Right lobe of liver (tissue), 6 donors: ENCODE results near the gene ARMC9. TPM values are rescaled to one million over a fixed set of nuclear protein-coding genes. Genes with fewer than 3 reads are reported as not detected.
"Not testable (repeated sequence)": the region's sequence is repeated elsewhere in the genome, so short reads cannot be mapped to it uniquely, and the experiment has no call there.

Experiments used
- ATAC-seq, 4 donors: fragments of 200-7000 bp; cut with Tn5 transposase; one replicate each; pipeline ENCODE4 v1.9.1; 2020; ENCODE audit warnings: mild to moderate bottlenecking in 4 of 4, moderate library complexity in 4 of 4
- DNase-seq, 3 donors: peaks; one replicate each; pipeline ENCODE4 v3.0.0-alpha.2; 2020
- H3K27ac ChIP-seq, 3 donors: fragments of 200-600 bp; one replicate each; pipeline ENCODE4 v1.8.0; 2022
- H3K27me3 ChIP-seq, 2 donors: fragments of 200-600 bp; one replicate each; pipeline ENCODE4 v1.8.0; 2022
- H3K36me3 ChIP-seq, 4 donors: fragments of 200-600 bp; sonication (generic) in 1 of 4; one replicate each; pipeline versions ENCODE4 v1.5.1 to v1.8.0; 2017 to 2022; ENCODE audit warnings: control low read depth in 1 of 4
- H3K4me1 ChIP-seq, 4 donors: fragments of 200-600 bp; sonication (generic) in 1 of 4; one replicate each; pipeline versions ENCODE4 v1.5.1 to v1.8.0; 2017 to 2022; ENCODE audit warnings: control low read depth in 1 of 4
- H3K4me3 ChIP-seq, 3 donors: fragments of 200-600 bp; one replicate each; pipeline ENCODE4 v1.8.0; 2022
- H3K9me3 ChIP-seq, 4 donors: fragments of 200-600 bp; sonication (generic) in 1 of 4; one replicate each; pipeline versions ENCODE4 v1.5.1 to v1.8.0; 2017 to 2022; ENCODE audit warnings: control low read depth in 1 of 4
- CTCF ChIP-seq, 4 donors: fragments of 200-600 bp in 3 of 4; fragments of 450-650 bp in 1 of 4; IDR thresholded peaks; one replicate each; pipeline versions ENCODE4 v1.5.1 to v1.8.0; 2016 to 2022; ENCODE audit warnings: antibody characterized with exemption in 4 of 4, mild to moderate bottlenecking in 2 of 4
- WGBS: methylation state at CpG from one replicate; pipeline ENCODE4 v1.1.6; 2018; ENCODE audit warnings: low coverage, low lambda C conversion rate; ENCODE audit not compliant: insufficient coverage; ENCODE audit errors: missing lambda C conversion rate; 5-methylcytosine and 5-hydroxymethylcytosine counted together
- intact Hi-C, 2 donors: fragments of 100-400 bp; cut with DNase I; formaldehyde crosslinking; loops; one replicate each; pipeline versions ENCODE4 v1.11.2 to v1.14.1; 2022
- total RNA-seq, 6 experiments: library from RNA; depleted of rRNA in 2 of 6; stranded (reverse); fragments of >200 nt in 2 of 6; fragmentation: NEBNext Ultra II Directional in 3 of 6; extraction: Animal tissue kit (Norgen Biotek cat#: 25700) in 3 of 6; gene quantifications; one replicate each; pipeline versions ENCODE4 v1.1.0 to v1.2.4, GENCODE V29; 2016 to 2023
- donor health status: DM: no; HTN: yes; CAD: no.
- donor health status: DM: no; HTN: no; CAD: no.
- donor health status: DM: no; HTN: no; CAD: no.
- donor health status: DM: no; HTN: yes; CAD: no.
- donor health status: DM: no; HTN: yes; CAD: no.

The ARMC9 gene
- total RNA-seq, 6 experiments from 2014 or later: 1.5 to 7.7 (median 2.4) TPM

- intact Hi-C loops: loop anchor here in 1 of 2 donors (10.0 kb wide), 1 partner anchor 106 kb away; no protein-coding TSS in a partner anchor
- not testable (repeated sequence) for H3K27me3 ChIP-seq, H3K9me3 ChIP-seq, H3K36me3 ChIP-seq, DNase-seq, H3K4me1 ChIP-seq, H3K27ac ChIP-seq
- ATAC-seq: peak in 3 of 4 donors; percentile 19 to 30 (median 26)
- 34% methylated on average over 6 of the region's 8 CpGs for WGBS
- peak in 3 of 4 donors; percentile 5 to 24 (median 12) for TF ChIP-seq CTCF (IDR thresholded peaks at IDR 0.05)
- H3K4me3 ChIP-seq: peak overlapping the region in 2 of 3 donors; percentile 7 to 24
Measured at GRCh38 chr2:231400681-231401080, 202.2 kb downstream of the ARMC9 start.

- H3K9me3 ChIP-seq, DNase-seq, H3K4me1 ChIP-seq, H3K36me3 ChIP-seq, H3K4me3 ChIP-seq, H3K27ac ChIP-seq, ATAC-seq, H3K27me3 ChIP-seq: not testable (repeated sequence)
- 76% methylated on average over 10 of the region's 23 CpGs for WGBS
- intact Hi-C loops: loop anchor here in 1 of 2 donors (10.0 kb wide), 1 partner anchor 106 kb away; no protein-coding TSS in a partner anchor
Measured at GRCh38 chr2:231401101-231401500, 202.7 kb downstream of the ARMC9 start.

- intact Hi-C loops: loop anchor here in 1 of 2 donors (10.0 kb wide), 1 partner anchor 109 kb away; no protein-coding TSS in a partner anchor
- H3K27me3 ChIP-seq, DNase-seq, H3K36me3 ChIP-seq, ATAC-seq, H3K4me1 ChIP-seq, H3K9me3 ChIP-seq, H3K27ac ChIP-seq, H3K4me3 ChIP-seq: not testable (repeated sequence)
- WGBS: 71% methylated on average over 10 of the region's 14 CpGs
Measured at GRCh38 chr2:231403421-231404182, 205.2 kb downstream of the ARMC9 start.

GRCh38 chr2:231404183-231404578 is 205.8 kb downstream of the ARMC9 start:
- not testable (repeated sequence) for H3K4me1 ChIP-seq, H3K36me3 ChIP-seq, H3K27me3 ChIP-seq, DNase-seq, ATAC-seq, H3K9me3 ChIP-seq, H3K27ac ChIP-seq, H3K4me3 ChIP-seq
- intact Hi-C loops: loop anchor here in 1 of 2 donors (10.0 kb wide), 1 partner anchor 109 kb away; no protein-coding TSS in a partner anchor
- WGBS: 91% methylated on average over 14 of the region's 16 CpGs

GRCh38 chr2:231405601-231406367 is 207.4 kb downstream of the ARMC9 start:
- intact Hi-C loops: loop anchor here in 1 of 2 donors (10.0 kb wide), 1 partner anchor 111 kb away; no protein-coding TSS in a partner anchor
- not testable (repeated sequence) for ATAC-seq, H3K4me3 ChIP-seq, H3K9me3 ChIP-seq, DNase-seq, H3K27ac ChIP-seq, H3K27me3 ChIP-seq, H3K4me1 ChIP-seq, H3K36me3 ChIP-seq
- 6% methylated on average over 14 of the region's 16 CpGs for WGBS
- TF ChIP-seq CTCF (IDR thresholded peaks at IDR 0.05): peak; percentile 53 to 55 (median 54)

GRCh38 chr2:231407686-231408085 is 209.3 kb downstream of the ARMC9 start:
- not testable (repeated sequence) for H3K36me3 ChIP-seq, H3K4me1 ChIP-seq, H3K9me3 ChIP-seq, DNase-seq, H3K27ac ChIP-seq, ATAC-seq, H3K27me3 ChIP-seq, H3K4me3 ChIP-seq
- intact Hi-C loops: loop anchor here in 1 of 2 donors (10.0 kb wide), 1 partner anchor 113 kb away; no protein-coding TSS in a partner anchor
- 37% methylated on average over 5 of the region's 5 CpGs for WGBS

GRCh38 chr2:231408304-231408703 is 209.9 kb downstream of the ARMC9 start:
- H3K36me3 ChIP-seq, H3K4me3 ChIP-seq, H3K27ac ChIP-seq, ATAC-seq, H3K9me3 ChIP-seq, H3K27me3 ChIP-seq, DNase-seq, H3K4me1 ChIP-seq: not testable (repeated sequence)
- intact Hi-C loops: loop anchor here in 1 of 2 donors (10.0 kb wide), 1 partner anchor 114 kb away; no protein-coding TSS in a partner anchor
- 71% methylated on average over 9 of the region's 9 CpGs for WGBS
